Right forelimb (tissue), 1 donor: Measurements from ENCODE around the gene ATP8B4.

ENCODE experiments used
- DNase-seq: peaks from one replicate; pipeline ENCODE4 v3.0.0-alpha.2; 2018

The ATP8B4 gene

DNA sequence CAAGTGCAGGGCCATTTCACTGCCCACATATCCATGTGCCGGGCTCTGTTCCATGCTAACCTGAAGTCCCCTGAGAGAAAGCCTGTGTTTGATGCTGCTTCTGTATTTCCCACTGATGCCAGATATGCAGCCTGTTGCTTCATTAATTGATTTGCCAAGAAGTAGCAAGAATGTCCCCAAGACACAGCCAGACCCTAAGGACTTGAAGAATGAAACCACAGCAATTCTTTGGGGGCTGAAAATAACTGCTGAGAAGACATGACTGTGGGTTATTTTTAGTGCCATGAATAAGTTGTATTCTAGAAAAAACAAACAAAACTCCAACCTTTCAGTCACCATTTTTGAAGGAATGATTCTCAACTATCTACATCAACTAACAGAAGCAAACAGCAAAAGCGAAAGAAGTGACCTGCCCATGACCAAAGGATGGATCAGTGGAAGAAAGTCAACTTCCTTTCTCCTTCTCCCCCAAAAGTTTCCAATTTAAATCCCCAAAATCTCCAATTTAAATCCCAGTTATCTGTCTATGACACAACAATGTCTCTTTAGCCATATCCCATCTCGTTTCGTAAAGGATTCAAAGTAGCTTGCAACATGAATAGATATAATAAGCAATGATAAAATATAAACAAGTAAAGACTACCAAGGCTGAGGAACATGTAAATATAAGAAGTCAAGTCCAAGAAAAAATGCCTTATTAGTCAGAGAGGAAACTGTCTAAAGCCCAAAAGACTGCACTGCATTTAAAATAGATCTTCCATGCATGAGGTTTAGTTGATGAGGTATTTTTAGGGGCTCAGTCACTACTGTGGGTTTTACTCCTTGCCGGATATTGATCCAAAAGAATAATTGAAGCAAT lies 271.4 kb downstream of the ATP8B4 start:
- DNase-seq: no peak

DNA sequence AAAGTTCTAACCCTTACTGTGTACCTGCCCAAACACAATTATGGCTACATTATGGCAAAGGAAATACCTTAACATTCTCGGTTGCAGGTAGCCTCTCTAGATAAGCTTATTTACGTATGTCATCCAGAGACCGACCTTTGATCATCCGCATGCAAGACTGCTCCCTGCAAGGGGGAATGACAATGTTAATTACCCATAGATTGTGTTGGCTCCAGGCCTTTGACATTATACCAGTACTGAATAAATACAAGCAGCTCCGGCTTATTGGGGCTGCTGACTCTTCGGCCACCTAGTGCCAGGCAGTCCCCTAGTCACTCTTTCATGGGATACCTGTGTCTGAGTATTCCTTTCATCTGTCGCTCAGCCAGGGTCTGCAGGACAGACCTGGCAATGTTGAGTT lies 274.6 kb downstream of the ATP8B4 start:
- DNase-seq: no peak

DNA sequence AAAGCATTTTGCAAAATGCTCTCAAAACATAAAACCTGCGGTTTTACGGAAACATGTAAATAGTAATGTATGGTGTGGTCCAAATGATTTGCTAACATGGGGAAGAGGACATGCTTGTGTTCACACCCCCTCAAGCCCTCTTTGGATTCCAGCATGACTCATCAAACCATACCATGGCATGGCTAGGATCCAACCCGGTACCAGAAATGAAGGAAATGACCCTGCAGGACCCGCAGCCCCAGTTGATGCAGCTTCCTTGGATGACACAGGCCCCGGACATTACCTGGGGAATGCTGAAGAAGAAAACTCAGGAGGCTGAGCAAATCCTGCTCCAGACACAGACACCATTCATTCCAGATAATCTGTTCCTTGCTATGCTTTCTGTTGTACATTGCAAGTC lies 275.3 kb downstream of the ATP8B4 start:
- no peak for DNase-seq

DNA sequence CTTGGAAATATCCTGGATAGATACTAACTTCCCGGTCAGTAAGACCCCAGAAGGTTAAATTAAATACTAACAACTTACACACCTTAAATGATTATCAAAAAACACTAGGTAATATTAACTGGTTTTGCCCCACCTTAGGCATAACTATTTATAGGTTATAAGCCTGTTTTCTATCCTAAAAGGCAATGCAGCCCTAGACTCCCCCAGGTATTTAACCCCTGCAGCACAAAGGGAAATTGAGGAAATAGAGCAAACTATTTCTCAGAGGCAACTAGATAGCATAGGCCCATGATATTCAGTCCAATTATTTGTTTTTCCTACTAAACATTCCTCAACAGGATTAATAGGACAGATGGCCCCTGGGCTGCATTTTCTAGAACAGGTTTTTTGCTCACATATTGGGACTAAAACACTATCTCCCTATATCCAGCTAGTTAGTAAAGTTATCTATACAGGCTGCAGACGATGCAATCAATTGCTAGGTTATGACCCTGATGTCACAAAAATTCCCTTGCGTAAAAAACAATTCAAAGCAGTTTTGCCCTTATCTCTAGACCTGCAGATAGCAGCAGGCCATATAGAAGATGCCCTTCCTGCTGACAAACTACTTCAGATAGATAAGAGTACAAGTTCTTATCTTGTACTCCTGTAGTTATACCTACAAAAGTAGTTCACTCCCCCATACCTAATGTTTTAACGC lies 276.9 kb downstream of the ATP8B4 start:
- no peak for DNase-seq

DNA sequence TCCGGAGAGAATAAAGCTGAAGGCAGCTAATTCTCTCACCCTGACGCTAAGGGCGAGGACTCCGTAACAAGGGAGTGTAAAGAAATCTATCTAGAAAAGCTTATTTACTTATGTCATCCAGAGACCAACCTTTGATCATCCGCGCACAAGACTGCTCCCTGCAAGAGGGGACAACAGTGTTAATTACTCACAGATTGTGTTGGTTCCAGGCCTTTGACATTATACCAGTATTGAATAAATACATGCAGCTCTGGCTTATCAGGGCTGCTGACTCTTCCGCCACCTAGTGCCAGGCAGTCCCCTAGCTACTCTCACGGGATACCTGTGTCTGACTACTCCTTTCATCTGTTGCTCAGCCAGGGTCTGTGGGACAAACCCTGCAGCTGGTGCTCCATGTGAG lies 286.5 kb downstream of the ATP8B4 start:
- no peak for DNase-seq

DNA sequence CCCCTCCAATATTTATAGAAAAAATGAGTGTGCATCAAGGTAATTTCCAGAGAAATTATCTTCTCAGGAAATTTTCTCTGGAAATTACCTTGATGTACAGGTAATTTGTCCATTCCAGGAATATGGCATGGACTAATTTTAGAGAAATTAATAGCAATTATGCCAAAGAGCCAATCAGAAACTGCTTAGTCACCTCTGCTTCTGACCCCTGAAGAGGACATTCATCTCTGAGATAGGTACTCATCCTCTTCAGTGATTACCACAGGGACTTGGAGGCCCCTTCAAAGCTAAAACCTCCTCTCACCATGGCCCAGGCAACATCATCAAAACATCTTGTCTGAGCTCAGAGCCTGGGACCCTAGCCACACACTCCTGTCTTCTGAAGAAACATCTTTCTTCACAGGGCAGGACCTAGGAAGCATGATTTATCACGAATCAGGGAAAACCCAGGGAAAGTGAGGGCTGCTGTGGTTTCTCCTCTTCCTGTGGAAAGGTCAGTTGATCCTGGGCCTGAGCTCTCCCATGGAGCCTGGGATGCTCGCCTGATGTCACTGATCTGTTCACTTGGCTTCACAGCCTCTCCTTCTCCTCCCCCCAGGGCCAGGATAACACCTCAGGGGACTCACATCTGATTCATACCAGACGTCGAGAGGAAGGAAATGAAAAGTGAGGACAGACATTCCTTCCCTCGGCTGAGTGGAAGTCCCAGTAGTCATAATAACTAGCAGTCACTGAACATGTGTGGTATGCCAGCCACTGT lies 287.6 kb downstream of the ATP8B4 start:
- DNase-seq: no peak

DNA sequence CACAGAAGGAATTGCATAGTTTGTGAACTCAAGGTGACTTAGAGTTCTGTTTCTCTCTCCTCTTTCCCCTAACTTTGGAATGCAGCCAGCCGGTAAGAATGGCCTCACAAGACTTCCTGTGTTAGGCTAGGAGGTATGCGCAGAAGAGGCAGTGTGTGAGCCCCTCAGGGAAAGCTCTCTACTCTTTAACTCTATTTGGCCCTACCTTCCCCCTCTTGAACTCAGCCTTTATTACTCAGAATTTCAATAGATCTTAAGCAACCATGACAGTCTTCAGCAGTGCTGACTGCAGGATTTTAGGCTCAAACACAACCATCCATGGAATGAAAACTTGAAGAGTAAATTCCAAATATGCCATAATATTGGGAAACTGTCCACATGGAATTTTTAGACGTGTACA lies 288.6 kb downstream of the ATP8B4 start:
- no peak for DNase-seq

DNA sequence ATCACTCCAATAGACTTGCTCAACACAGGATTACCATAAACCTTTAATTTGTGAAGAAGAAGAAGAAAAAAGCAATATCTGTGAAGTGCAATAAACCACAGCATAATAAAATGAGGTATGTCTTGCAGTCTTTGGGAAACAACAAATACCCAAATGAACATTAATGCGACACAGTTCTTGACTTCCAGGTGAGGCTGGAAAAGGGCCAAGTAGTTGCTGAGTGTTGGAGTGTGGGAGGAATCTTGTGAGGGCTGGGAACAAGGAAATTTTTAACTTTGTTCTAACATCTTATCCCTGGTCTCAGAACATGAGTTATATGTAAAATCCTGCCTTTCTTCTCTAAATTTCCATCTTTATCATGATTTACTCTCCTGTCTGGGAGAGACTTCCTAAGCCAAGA lies 291.7 kb downstream of the ATP8B4 start:
- DNase-seq: no peak

DNA sequence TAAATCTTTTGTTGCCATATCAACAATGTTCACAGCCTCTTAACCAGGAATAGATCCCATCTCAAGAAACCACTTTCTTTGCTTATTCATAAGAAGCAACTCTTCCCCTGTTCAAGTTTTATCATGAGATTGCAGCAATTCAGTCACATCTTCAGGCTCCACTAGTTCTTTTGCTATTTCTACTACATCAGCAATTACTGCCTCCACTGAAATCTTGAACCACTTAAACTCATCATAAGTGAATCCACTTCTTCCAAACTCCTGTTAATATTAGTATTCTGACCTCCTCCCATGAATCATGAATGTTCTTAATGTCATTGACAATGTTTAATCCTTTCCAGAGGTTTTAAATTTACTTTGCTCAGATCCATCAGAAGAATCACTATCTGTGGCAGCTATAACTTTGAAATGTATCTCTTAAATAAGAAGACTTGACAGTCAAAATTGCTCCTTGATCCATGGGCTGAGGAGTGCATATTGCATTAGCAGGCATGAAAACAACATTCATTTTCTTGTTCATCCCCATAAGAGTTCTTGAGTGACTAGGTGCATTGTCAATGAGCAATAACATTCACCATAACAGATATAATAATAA lies 292.3 kb downstream of the ATP8B4 start:
- DNase-seq: no peak

DNA sequence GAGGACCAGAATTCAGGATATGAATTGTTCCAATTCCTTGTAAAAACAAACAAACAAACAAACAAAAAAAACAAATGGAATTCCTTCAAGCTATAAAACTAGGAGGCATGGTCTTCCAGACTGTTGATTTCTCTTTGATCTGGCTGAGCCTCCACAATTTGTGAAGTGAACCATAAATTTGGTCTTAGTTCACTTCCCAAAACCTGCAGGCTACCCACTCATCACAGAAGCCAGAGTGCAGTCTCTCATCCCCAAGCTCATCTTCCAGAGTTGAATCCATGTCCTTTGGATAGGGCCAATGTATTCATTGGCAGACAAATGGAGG lies 294.3 kb downstream of the ATP8B4 start:
- no peak for DNase-seq

DNA sequence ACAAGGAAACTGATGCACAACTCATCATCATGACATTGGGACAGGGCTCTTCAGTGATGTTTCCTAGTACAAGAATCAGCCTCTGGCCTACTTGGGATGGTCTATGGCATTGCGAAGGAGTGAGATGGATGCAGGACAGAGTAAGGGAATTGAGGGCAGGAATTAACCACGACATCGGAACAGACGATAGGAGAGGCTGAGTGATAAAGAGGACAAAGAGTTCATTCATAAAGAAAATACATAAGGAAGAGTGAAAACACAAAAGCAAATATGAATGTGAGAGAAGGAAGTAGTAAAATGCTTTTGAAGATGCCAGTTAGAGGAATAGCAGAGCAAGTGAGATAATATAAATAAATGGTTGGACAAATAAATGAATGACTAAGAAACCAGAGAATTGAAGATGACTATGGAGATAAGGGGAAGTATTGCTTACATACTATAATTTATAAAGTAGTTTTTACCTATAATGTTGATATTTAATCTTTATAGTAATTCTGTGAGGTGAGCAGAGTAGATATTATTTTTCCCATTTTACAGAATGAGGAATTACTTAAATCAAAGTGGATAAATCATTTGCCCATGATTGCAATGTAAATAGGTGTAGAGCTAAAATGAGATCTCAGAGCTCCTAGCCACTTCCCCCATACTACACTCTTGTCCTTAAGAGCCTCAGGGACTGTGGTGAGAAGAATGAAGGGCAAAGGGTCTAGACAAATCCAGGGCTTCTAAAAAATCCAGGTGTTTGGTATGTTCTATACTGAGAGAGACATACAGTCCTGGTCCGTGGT lies 294.9 kb downstream of the ATP8B4 start:
- no peak for DNase-seq

DNA sequence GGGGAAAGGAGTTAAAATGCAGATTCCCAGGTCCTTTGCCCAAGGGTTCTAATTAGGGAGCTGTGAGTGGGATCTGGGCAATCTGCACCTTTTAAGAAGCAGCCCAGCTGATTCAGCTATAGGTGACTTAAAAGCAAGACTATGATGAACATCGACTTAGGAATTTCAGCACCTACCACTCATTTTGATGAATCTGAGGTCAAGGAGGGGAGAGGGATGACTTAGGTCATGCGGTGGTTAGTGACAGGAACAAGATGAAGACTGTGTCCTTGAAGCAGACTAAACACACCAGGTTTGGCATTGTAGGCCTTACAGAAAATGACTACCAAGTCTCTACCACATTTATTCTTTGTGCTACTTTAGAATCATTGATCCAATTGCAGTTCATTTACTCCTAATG lies 301.9 kb downstream of the ATP8B4 start:
- no peak for DNase-seq

DNA sequence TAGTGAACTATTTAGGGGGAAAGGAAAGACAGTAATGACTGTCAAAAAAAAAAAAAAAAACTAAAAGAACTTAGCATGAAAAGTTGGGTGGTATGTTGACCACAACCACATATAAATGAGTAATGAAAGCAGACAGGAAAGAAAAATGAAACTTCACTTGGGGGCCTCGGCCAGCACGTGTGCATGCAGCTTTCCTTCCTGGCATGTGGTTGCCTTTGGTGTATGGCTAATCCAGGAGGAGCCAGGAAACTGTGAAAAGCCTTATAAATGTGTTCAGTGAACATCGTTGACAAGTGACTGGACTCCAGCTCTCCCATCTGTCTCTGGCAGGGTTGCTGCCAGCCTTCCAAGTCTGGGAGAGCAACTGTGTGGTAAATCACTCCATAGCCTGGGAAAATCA lies 303.1 kb downstream of the ATP8B4 start:
- DNase-seq: peak; percentile 48

DNA sequence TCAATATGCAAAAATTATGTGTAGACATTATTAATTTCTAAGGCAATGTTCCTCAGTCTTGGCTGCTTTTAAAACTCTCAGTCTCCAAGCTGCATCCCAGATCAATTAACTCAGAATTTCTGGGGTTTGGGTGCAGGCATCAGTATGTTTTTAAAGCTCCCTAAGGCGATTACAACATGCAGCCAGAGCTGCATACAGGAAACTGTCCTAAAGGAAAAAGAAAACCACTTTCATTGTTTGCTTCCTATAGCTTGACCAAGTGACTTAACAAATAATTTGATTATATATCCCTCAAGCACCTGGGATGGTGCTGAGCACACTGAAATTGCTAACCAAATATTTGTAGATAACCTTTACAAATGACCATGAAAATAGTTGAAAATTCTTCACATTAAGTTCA lies 303.5 kb downstream of the ATP8B4 start:
- no peak for DNase-seq

DNA sequence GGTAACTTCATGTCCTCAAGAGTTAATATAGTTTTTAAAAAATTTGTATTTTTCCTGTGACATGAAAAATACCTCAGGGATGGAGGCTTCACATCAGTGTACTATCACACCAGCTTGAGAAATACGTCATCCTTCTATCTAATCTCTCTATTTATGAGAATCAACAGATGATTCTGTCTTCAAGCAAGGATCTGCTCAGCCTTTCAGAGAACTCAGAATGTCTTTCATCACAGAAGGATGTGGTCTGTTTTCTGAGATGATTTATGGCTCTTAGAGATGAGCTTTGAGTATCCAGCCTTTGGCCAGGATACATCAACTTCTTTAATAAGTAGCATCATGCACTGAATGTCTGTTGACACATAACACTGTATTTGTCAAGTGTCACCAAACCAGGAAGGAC lies 304.3 kb downstream of the ATP8B4 start:
- no peak for DNase-seq

DNA sequence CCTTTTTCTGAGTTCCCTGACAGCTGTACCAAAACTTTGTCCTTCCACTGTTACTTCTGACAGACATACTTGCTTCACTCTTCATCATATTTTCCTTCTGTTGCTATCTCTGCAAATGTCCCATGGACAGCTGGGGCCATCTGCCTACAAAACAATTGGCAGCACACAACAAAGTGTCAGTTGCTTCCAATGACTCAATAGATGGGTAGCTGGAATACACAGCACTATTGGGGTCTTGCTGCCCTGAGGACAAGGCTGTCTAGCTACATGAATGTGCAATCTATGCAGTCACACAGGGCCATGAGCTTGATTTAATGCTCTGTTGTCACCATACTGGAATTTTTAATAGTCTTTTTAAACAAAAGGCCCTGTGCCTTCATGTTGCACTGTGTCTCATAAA lies 305.4 kb downstream of the ATP8B4 start:
- no peak for DNase-seq

DNA sequence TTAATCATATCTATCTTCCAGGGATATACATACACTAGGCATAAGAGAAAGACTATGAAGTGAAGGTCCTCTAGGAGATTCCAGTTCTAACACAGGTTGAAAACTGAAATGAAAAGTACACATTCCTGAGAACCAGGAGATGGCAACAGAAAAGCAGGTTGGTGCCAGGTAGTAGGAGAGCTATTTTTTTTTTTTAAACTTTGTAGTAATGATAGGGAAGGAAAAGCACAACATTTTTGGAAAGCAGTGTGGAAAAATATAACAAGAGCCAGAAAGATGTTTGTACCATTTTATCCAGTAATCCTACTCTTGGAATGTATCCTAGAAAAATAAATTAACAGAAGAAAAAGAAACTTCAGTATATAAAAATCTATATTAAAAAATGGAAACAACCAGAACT lies 308.3 kb downstream of the ATP8B4 start:
- no peak for DNase-seq

DNA sequence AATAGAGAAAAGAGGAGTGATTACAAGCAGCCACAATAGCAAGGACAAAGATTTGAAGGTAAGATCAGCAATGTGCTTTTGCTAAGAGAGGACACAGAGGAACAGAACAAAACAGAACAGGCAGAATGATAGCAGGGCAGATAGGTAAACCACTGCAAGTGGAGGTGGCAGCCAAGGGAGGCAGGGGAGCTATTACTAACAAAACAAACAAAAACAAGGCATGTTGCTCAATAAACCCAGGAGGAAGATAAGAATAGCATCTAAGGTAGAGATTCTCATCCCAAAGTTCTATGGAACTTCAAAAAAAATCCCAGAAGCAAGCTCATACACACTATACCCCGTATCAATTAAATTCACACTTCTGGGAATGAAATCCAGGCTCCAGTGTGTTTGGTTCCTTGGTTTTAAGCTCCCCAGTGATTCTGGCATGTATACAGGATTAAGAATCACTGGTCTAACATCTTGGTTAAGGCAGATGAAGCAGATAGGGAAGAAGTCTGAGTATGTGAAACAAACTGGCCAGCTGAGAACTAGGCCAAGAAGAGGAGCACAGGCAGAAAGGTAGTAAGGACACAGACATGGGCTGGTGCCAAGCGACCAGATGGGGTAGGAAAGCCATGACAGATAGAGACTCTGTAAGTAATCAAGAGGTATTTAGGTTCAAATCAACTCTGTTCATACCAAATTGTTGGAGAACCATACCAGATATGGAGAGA lies 309.0 kb downstream of the ATP8B4 start:
- no peak for DNase-seq

DNA sequence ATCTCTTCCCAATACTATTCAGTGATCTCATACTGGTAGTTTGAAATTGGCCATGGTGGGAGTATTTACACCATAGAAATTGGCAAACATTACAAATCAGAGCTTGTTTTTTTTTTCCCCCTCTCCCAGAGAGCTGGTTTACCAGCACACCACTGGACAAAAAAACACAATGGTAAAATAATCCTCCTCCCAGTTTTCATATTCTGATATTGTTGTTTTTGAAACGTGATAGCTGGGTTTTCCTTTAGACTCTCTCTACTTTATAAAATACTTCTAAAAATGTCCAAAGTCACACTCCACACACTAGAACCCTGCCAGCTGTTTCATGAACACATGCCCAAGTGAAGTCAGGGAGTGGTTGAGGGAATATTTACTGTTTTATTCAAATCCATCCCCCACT lies 310.7 kb downstream of the ATP8B4 start:
- DNase-seq: no peak
